Activated naive CD4-positive, alpha-beta T cell treated with anti-CD3 and anti-CD28 coated beads, Interleukin-2, amount 50 U/mL, for 24 hours (primary cell): ENCODE data around the gene ABLIM3.
"Not testable (repeated sequence)": the region's sequence is repeated elsewhere in the genome, so short reads cannot be mapped to it uniquely, and the experiment has no call there.

Source experiments
- H3K27ac Mint-ChIP-seq: one replicate; pipeline ENCODE4 v1.8.0; 2021; ENCODE audit warnings: mild to moderate bottlenecking, mixed read lengths
- H3K27me3 Mint-ChIP-seq: one replicate; pipeline ENCODE4 v1.8.0; 2021; ENCODE audit warnings: mixed read lengths
- H3K36me3 Mint-ChIP-seq: one replicate; pipeline ENCODE4 v1.8.0; 2021; ENCODE audit warnings: mixed read lengths
- H3K4me1 Mint-ChIP-seq: one replicate; pipeline ENCODE4 v1.8.0; 2021; ENCODE audit warnings: mixed read lengths
- H3K4me3 Mint-ChIP-seq: one replicate; pipeline ENCODE4 v1.8.0; 2021; ENCODE audit warnings: mild to moderate bottlenecking, mixed read lengths
- H3K9me3 Mint-ChIP-seq: one replicate; pipeline ENCODE4 v1.8.0; 2021; ENCODE audit warnings: mixed read lengths

Gene ABLIM3

GRCh38 chr5:149261246-149261645 is 120.0 kb downstream of the ABLIM3 start:
- no peak overlapping the region for H3K4me3 Mint-ChIP-seq

DNA sequence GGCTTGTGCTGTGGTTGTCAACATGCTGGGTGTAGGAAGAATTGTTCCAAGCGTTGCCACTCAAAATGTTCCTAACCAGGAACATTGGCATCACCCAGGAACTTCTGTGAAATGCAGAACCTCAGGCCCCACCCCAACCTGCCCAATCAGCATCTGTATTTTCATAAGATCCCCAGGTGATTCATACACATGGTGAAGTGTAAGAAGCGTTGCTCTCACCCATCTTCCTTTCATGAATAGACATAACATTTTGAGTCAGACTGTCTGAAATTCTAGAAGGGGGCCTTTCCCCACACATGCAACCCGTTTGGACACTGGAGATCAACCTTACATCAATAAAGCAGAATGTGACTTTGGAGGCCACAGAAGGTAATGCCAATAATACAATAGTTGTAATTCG is 121.0 kb downstream of the ABLIM3 start:
- Mint-ChIP-seq H3K4me3 (no peak overlapping the region), H3K9me3 (no peaks in the 10 kb centered on the region), H3K36me3 (no peaks in the 10 kb centered on the region), H3K27ac (no peak overlapping the region), H3K27me3 (no peaks in the 10 kb centered on the region), H3K4me1 (peaks cover 8% of the 10 kb centered on the region)

More at GRCh38 chr5:149261246-149261645, 120.0 kb downstream of the ABLIM3 start:
- H3K36me3 Mint-ChIP-seq, result no peaks in the 10 kb centered on the region
- H3K4me1 Mint-ChIP-seq, result peaks cover 8% of the 10 kb centered on the region
- no peaks in the 10 kb centered on the region for H3K9me3 Mint-ChIP-seq
- H3K27ac Mint-ChIP-seq, result no peak overlapping the region
- H3K27me3 Mint-ChIP-seq, result no peaks in the 10 kb centered on the region

DNA sequence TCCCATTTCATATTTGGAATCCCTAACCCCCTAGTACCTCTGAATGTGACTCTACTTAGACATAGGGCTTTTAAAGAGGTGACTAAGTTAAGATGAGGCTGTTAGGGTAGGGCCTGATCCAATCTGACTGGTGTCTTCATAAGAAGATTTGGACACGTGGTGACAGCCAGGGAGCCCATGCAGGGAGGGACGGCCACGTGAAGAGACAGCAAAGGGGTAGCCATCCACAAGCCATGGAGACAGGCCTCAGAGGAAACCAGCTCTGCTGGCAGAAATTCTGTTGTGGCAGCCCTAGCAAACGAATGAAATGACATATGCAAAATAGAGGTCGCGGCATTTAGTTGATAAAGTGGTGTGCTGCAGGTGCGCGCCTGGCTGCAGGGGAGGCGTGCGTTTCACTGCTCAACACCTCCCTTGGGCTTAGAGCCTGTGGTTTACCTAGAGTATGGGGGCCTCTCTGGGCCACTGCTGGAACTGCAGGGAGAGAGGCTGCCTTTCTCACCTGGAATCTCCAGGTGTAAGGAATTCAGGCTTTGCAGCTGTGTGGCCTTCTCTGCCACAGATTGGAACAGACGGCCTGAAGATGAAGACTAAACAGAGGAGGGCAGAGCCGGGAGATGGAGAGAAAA is 123.3 kb downstream of the ABLIM3 start:
- peaks cover 11% of the 10 kb centered on the region for H3K4me1 Mint-ChIP-seq
- peaks cover 3% of the 10 kb centered on the region for H3K27me3 Mint-ChIP-seq
- no peaks in the 10 kb centered on the region for H3K9me3 Mint-ChIP-seq
- H3K4me3 Mint-ChIP-seq, result no peak overlapping the region
- no peak overlapping the region for H3K27ac Mint-ChIP-seq
- peaks cover 2% of the 10 kb centered on the region for H3K36me3 Mint-ChIP-seq

DNA sequence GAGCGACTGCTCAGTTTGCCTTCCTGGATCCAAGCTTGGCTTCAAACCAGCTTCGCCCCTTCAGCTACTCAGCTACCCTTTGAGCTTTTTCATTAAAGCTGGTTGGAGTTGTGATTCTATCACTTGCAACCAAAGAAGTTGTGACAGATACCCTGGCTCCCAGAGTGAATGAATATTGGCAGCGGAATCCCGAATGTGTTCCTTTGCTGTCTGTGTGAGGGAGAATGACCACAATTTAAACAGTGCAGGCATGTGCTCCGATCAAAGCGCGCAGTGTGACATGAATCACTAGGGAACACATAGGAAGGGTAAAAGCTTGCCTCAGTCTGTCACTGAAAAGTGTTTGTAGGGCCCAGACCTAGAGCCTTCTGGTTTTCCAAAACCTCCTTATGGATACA is 123.8 kb downstream of the ABLIM3 start:
- H3K4me1 Mint-ChIP-seq, result peaks cover 11% of the 10 kb centered on the region
- peaks cover 3% of the 10 kb centered on the region for H3K27me3 Mint-ChIP-seq
- H3K27ac Mint-ChIP-seq, result no peak overlapping the region
- H3K36me3 Mint-ChIP-seq, result peaks cover 2% of the 10 kb centered on the region
- H3K9me3 Mint-ChIP-seq, result no peaks in the 10 kb centered on the region
- H3K4me3 Mint-ChIP-seq, result no peak overlapping the region

- Mint-ChIP-seq H3K4me3 (no peak overlapping the region), H3K9me3 (no peaks in the 10 kb centered on the region), H3K4me1 (peaks cover 11% of the 10 kb centered on the region), H3K27me3 (peaks cover 3% of the 10 kb centered on the region), H3K27ac (no peak overlapping the region), H3K36me3 (peaks cover 2% of the 10 kb centered on the region)
Measured at GRCh38 chr5:149265597-149265996, 124.3 kb downstream of the ABLIM3 start.

DNA sequence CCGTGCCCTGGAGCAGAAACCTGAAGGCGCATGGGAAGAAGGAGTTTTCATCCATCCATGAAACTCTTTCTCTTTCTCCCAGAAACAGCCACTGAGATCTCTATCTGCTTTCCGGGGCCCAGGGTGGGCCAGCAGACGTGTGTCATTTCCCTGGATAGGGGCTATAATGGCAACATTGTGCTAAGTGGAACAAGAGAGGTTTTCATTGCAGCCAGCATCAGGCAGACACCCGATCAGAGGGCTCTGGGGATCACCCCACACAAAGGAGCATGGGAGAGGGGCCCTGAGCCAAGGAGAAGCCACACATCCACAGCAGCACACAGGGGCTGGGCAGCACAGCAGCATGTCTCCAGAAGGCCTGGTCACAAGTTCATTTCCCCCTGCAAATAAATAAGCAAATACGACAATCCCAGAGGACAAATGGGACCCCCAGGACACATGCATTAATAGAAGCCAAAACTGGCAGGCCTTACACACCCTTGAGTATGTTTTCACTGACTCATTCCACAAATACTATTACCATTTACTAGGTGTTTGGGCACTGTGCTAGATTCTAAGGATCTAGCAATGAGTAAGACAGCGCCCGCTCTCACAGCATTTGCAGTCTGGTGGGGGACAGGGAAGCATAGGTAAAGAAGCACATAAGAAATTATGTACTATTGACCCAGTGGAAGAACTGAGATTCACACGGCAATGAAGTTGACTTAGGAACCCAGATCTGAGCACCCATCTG is 126.1 kb downstream of the ABLIM3 start:
- H3K4me3 Mint-ChIP-seq, result no peak overlapping the region
- no peaks in the 10 kb centered on the region for H3K9me3 Mint-ChIP-seq
- peaks cover 13% of the 10 kb centered on the region for H3K27me3 Mint-ChIP-seq

GRCh38 chr5:149268928-149269557 is 127.8 kb downstream of the ABLIM3 start:
- Mint-ChIP-seq H3K27me3 (peaks cover 18% of the 10 kb centered on the region), H3K27ac (no peak overlapping the region), H3K4me3 (no peak overlapping the region)

More for the DNA sequence above, 126.1 kb downstream of the ABLIM3 start:
- peaks cover 2% of the 10 kb centered on the region for H3K36me3 Mint-ChIP-seq
- H3K4me1 Mint-ChIP-seq, result peaks cover 22% of the 10 kb centered on the region
- no peak overlapping the region for H3K27ac Mint-ChIP-seq

DNA sequence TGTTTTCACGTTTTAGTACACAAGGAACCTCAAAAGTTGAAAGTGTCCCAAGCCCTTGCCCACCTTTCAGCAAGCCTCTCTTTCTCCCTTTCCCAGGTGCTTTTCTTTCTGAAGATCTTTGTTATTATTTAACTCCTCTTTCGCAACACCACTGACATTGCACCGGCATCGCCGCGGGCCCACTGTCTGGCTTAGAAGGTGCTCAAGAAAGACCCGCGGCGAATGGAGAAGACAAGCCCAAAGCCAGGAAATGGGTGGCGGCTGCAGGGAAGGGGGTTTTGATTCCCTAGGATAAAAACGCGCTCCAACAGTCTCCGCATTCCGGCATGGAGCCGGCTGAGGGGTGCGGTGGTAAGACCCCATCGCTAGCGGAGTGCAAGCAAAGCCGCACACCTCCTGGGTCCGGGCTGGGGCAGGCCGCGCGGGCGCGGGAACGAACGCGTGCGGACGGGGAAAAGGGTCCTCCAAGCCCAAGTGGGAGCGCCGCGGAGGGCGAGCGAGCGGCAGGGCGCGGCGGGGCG is 130.0 kb downstream of the ABLIM3 start:
- H3K27me3 Mint-ChIP-seq, result peaks cover 20% of the 10 kb centered on the region
- peak overlapping the region; percentile 51 for H3K27ac Mint-ChIP-seq
- peak overlapping the region; percentile 67 for H3K4me3 Mint-ChIP-seq
- peaks cover 2% of the 10 kb centered on the region for H3K36me3 Mint-ChIP-seq
- peaks cover 15% of the 10 kb centered on the region for H3K4me1 Mint-ChIP-seq
- no peaks in the 10 kb centered on the region for H3K9me3 Mint-ChIP-seq

More at GRCh38 chr5:149268928-149269557, 127.8 kb downstream of the ABLIM3 start:
- peaks cover 22% of the 10 kb centered on the region for H3K4me1 Mint-ChIP-seq
- no peaks in the 10 kb centered on the region for H3K9me3 Mint-ChIP-seq
- peaks cover 2% of the 10 kb centered on the region for H3K36me3 Mint-ChIP-seq

DNA sequence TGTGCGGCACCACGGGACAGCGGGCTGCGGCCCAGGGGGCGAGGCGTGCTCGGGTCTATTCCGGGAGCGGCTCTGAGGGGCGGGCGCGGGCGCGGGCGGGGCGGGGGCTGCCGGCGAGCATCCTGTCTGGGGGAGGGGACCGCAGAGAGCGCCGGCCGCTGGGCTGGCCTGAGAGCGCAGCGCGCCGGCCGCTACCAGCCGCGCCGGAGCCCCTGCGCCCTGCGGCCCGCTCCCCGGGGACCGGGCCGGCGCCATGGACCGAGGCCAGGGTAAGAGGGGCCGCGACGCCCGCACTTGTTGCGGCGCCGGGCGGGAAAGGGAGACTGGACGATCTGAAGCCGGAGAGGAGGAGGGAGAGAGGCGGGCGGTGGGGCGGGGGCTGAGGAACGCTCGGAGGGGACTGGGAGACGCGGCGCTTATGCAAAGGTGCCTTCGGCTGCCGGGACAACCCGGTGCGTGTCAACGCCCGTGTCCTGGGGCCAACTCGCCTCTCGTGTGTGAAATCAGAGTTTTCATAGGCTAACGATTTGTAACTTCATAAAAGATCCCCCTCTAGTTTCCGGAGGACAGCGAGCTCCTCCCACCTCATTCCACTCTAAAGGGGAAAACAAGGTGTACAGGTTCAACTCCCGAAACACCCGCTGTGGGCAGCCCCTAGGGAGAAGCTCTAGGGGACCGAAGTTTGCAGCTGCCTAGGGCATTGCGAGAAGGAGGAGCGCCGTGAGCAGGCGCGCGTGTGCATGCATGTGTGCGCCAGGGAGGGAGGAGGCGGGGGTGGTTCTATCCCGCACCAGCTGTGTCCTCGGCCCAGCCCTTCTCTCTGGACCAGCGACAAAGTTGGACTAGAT is 130.6 kb downstream of the ABLIM3 start, which contains the start of gene AFAP1L1:
Gene AFAP1L1 (plus strand): TSS at position 144 of the 848 bp plus-strand sequence. CDS start 110 bp downstream, at position 254.
- Mint-ChIP-seq H3K36me3 (peaks cover 2% of the 10 kb centered on the region), H3K27me3 (peaks cover 20% of the 10 kb centered on the region), H3K27ac (peak within 1 kb of the TSS; percentile 65), H3K4me1 (peaks cover 15% of the 10 kb centered on the region), H3K4me3 (peak within 1 kb of the TSS; percentile 90), H3K9me3 (no peaks in the 10 kb centered on the region)

DNA sequence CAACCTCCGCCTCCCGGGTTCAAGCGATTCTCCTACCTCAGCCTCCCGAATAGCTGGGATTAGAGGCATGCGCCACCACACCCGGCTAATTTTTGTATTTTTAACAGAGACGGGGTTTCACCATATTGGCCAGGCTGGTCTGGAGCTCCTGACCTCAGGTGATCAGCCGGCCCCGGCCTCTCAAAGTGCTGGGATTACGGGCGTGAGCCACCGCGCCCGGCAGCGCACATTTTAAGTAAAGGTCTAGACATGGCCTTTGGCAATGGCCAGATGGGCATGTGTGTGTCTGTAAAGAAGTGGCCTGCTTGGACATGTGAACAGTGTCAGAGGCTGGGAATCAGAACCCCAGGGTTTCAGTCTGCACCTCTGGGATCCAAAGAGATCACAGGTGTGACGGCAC is 131.5 kb downstream of the ABLIM3 start:
- H3K27me3 Mint-ChIP-seq, result peaks cover 20% of the 10 kb centered on the region
- not testable (repeated sequence) for H3K27ac Mint-ChIP-seq, H3K4me3 Mint-ChIP-seq, H3K9me3 Mint-ChIP-seq, H3K36me3 Mint-ChIP-seq
- peaks cover 15% of the 10 kb centered on the region for H3K4me1 Mint-ChIP-seq

GRCh38 chr5:149273237-149273636 is 131.9 kb downstream of the ABLIM3 start:
- peaks cover 2% of the 10 kb centered on the region for H3K36me3 Mint-ChIP-seq
- H3K27ac Mint-ChIP-seq, result no peak overlapping the region
- no peaks in the 10 kb centered on the region for H3K9me3 Mint-ChIP-seq
- peaks cover 15% of the 10 kb centered on the region for H3K4me1 Mint-ChIP-seq
- no peak overlapping the region for H3K4me3 Mint-ChIP-seq
- peaks cover 20% of the 10 kb centered on the region for H3K27me3 Mint-ChIP-seq

GRCh38 chr5:149273950-149274349 is 132.7 kb downstream of the ABLIM3 start:
- H3K4me3 Mint-ChIP-seq, result no peak overlapping the region
- H3K27ac Mint-ChIP-seq, result no peak overlapping the region
- peaks cover 2% of the 10 kb centered on the region for H3K36me3 Mint-ChIP-seq
- H3K9me3 Mint-ChIP-seq, result no peaks in the 10 kb centered on the region
- peaks cover 20% of the 10 kb centered on the region for H3K27me3 Mint-ChIP-seq
- peaks cover 15% of the 10 kb centered on the region for H3K4me1 Mint-ChIP-seq

- H3K27ac Mint-ChIP-seq, result no peak overlapping the region
- H3K4me3 Mint-ChIP-seq, result no peak overlapping the region
- no peaks in the 10 kb centered on the region for H3K36me3 Mint-ChIP-seq
- H3K9me3 Mint-ChIP-seq, result no peaks in the 10 kb centered on the region
- peaks cover 12% of the 10 kb centered on the region for H3K4me1 Mint-ChIP-seq
- H3K27me3 Mint-ChIP-seq, result peaks cover 17% of the 10 kb centered on the region
Measured at GRCh38 chr5:149274939-149275338, 133.6 kb downstream of the ABLIM3 start.

GRCh38 chr5:149277801-149278200 is 136.5 kb downstream of the ABLIM3 start:
- no peaks in the 10 kb centered on the region for H3K9me3 Mint-ChIP-seq
- H3K27me3 Mint-ChIP-seq, result peaks cover 6% of the 10 kb centered on the region
- H3K36me3 Mint-ChIP-seq, result no peaks in the 10 kb centered on the region
- H3K27ac Mint-ChIP-seq, result no peak overlapping the region
- H3K4me1 Mint-ChIP-seq, result no peaks in the 10 kb centered on the region
- no peak overlapping the region for H3K4me3 Mint-ChIP-seq
